ENCODE data around the gene SLC15A4. TPM values are rescaled to one million over a fixed set of nuclear protein-coding genes. Genes with fewer than 3 reads are reported as not detected.

Gene SLC15A4
- polyA plus RNA-seq, 1 of the 3 experiments (the other 2 are of a cell fraction) = 14.5 TPM

DNA sequence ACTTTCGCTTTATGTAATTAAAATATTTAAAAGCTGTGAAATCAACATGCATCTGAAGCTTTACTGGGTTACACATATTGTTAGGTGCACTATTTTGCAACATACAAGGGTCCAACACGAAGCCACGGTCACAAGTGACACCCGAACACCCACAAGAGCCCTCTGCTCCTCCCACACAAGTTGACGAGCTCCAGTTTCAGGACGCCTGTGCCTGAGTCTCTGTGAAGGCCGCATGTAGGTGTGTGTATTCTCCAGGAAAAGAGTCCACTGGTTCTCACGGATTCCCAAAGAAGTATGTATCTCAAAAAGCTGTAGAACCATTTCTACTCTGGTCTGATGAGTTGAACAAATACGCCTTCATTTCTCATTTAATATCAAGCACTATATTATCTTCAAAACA lies 12.0 kb downstream of the SLC15A4 start:
- ChIA-PET CTCF (no interaction called here), POLR2A (interaction anchor here (2.4 kb wide), 1 partner anchor 12 kb away, joined by 13 read pairs; the partner anchor contains the start of gene SLC15A4)
- Histone ChIP-seq H3F3A (replicated peaks; ENCODE audit: insufficient read depth) (no peaks in the 10 kb centered on the region), H2AFZ (ENCODE audit: low read depth) (no peak overlapping the region), H4K20me1 (ENCODE audit: insufficient read depth) (peaks cover 20% of the 10 kb centered on the region; the same call in 1 of the 2 replicates), H3K4me1 (ENCODE audit: control insufficient read depth in 1 of 2, insufficient read depth in 2 of 2, low read depth in 1 of 2, low read length in 1 of 2) (peaks cover 0 to 10% of the 10 kb centered on the region in 2 experiments; a peak in 1 of 4 replicates), H3K9me3 (no peaks in the 10 kb centered on the region), H3K4me2 (no peak overlapping the region), H3K9ac (no peak overlapping the region), H3K9me2 (no peaks in the 10 kb centered on the region), H3K27ac (ENCODE audit: low read depth in 2 of 2, low read length in 1 of 2) (no peak overlapping the region), H3K79me2 (ENCODE audit: insufficient read depth) (peaks cover 73% of the 10 kb centered on the region), H3K4me3 (ENCODE audit: low read depth in 2 of 2, low read length in 1 of 2) (no peak overlapping the region), H3K27me3 (ENCODE audit: insufficient read depth) (no peaks in the 10 kb centered on the region), H3K36me3 (replicated peaks in 1 of 2; ENCODE audit: control insufficient read depth in 1 of 2, insufficient read depth in 2 of 2, low read length in 1 of 2) (peaks cover 41 to 45% of the 10 kb centered on the region in 2 experiments)
- TF ChIP-seq GABPA (IDR thresholded peaks at IDR 0.05; ENCODE audit: low read depth) = no peak
- no peak for TF ChIP-seq SMC3 (IDR thresholded peaks at IDR 0.05; ENCODE audit: low read depth, low read length)
- no peak for TF ChIP-seq ELF1 (IDR thresholded peaks at IDR 0.05)
- no peak for TF ChIP-seq EP300 (IDR thresholded peaks at IDR 0.05; ENCODE audit: borderline replicate concordance in 1 of 2, low read depth in 1 of 2, low read length in 1 of 2)
- no peak for TF ChIP-seq RCOR1 (IDR thresholded peaks at IDR 0.05; ENCODE audit: low read length)
- TF ChIP-seq JUND (IDR thresholded peaks at IDR 0.05) = no peak
- TF ChIP-seq, protein P1, sequence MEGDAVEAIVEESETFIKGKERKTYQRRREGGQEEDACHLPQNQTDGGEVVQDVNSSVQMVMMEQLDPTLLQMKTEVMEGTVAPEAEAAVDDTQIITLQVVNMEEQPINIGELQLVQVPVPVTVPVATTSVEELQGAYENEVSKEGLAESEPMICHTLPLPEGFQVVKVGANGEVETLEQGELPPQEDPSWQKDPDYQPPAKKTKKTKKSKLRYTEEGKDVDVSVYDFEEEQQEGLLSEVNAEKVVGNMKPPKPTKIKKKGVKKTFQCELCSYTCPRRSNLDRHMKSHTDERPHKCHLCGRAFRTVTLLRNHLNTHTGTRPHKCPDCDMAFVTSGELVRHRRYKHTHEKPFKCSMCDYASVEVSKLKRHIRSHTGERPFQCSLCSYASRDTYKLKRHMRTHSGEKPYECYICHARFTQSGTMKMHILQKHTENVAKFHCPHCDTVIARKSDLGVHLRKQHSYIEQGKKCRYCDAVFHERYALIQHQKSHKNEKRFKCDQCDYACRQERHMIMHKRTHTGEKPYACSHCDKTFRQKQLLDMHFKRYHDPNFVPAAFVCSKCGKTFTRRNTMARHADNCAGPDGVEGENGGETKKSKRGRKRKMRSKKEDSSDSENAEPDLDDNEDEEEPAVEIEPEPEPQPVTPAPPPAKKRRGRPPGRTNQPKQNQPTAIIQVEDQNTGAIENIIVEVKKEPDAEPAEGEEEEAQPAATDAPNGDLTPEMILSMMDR (IDR thresholded peaks at IDR 0.05) = no peak
- TF ChIP-seq, protein P2, sequence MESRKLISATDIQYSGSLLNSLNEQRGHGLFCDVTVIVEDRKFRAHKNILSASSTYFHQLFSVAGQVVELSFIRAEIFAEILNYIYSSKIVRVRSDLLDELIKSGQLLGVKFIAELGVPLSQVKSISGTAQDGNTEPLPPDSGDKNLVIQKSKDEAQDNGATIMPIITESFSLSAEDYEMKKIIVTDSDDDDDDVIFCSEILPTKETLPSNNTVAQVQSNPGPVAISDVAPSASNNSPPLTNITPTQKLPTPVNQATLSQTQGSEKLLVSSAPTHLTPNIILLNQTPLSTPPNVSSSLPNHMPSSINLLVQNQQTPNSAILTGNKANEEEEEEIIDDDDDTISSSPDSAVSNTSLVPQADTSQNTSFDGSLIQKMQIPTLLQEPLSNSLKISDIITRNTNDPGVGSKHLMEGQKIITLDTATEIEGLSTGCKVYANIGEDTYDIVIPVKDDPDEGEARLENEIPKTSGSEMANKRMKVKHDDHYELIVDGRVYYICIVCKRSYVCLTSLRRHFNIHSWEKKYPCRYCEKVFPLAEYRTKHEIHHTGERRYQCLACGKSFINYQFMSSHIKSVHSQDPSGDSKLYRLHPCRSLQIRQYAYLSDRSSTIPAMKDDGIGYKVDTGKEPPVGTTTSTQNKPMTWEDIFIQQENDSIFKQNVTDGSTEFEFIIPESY (IDR thresholded peaks at IDR 0.05; ENCODE audit: borderline replicate concordance, low read depth) = no peak
- TF ChIP-seq, protein P3, sequence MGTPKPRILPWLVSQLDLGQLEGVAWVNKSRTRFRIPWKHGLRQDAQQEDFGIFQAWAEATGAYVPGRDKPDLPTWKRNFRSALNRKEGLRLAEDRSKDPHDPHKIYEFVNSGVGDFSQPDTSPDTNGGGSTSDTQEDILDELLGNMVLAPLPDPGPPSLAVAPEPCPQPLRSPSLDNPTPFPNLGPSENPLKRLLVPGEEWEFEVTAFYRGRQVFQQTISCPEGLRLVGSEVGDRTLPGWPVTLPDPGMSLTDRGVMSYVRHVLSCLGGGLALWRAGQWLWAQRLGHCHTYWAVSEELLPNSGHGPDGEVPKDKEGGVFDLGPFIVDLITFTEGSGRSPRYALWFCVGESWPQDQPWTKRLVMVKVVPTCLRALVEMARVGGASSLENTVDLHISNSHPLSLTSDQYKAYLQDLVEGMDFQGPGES (IDR thresholded peaks at IDR 0.05; ENCODE audit: low read depth, low read length) = no peak
- TF ChIP-seq EZH2phosphoT487 (IDR thresholded peaks at IDR 0.05; ENCODE audit: borderline replicate concordance, low read depth) = no peak
- no peak for TF ChIP-seq CHD2 (IDR thresholded peaks at IDR 0.05; ENCODE audit: low read length, partially characterized antibody)
- TF ChIP-seq MEF2A (IDR thresholded peaks at IDR 0.05; ENCODE audit: borderline replicate concordance, low read depth) = no peak
- no peak for TF ChIP-seq YY1 (IDR thresholded peaks at IDR 0.05; ENCODE audit: low read depth)
- TF ChIP-seq FOSL2 (IDR thresholded peaks at IDR 0.05; ENCODE audit: borderline replicate concordance, low read depth) = no peak
- TF ChIP-seq, protein P4, sequence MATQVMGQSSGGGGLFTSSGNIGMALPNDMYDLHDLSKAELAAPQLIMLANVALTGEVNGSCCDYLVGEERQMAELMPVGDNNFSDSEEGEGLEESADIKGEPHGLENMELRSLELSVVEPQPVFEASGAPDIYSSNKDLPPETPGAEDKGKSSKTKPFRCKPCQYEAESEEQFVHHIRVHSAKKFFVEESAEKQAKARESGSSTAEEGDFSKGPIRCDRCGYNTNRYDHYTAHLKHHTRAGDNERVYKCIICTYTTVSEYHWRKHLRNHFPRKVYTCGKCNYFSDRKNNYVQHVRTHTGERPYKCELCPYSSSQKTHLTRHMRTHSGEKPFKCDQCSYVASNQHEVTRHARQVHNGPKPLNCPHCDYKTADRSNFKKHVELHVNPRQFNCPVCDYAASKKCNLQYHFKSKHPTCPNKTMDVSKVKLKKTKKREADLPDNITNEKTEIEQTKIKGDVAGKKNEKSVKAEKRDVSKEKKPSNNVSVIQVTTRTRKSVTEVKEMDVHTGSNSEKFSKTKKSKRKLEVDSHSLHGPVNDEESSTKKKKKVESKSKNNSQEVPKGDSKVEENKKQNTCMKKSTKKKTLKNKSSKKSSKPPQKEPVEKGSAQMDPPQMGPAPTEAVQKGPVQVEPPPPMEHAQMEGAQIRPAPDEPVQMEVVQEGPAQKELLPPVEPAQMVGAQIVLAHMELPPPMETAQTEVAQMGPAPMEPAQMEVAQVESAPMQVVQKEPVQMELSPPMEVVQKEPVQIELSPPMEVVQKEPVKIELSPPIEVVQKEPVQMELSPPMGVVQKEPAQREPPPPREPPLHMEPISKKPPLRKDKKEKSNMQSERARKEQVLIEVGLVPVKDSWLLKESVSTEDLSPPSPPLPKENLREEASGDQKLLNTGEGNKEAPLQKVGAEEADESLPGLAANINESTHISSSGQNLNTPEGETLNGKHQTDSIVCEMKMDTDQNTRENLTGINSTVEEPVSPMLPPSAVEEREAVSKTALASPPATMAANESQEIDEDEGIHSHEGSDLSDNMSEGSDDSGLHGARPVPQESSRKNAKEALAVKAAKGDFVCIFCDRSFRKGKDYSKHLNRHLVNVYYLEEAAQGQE (IDR thresholded peaks at IDR 0.05; ENCODE audit: low read depth, low read length) = no peak
- TF ChIP-seq FOXM1 (IDR thresholded peaks at IDR 0.05; ENCODE audit: low read depth) = no peak
- WGBS (ENCODE audit: low lambda C conversion rate) = 95% methylated on average over 9 of the region's 9 CpGs
- no peak for DNase-seq

All from SK-N-SH (cell line).